ENCODE measurements around the gene PWWP2B. TPM values are rescaled to one million over a fixed set of nuclear protein-coding genes. Genes with fewer than 3 reads are reported as not detected.

PWWP2B gene
- total and polyA plus RNA-seq, 9 of the 15 experiments (the other 6 are each of a cell fraction or from before 2014, with no cell fraction given): 0.07 to 9.2 (median 1.6) TPM; not detected in 1

DNA sequence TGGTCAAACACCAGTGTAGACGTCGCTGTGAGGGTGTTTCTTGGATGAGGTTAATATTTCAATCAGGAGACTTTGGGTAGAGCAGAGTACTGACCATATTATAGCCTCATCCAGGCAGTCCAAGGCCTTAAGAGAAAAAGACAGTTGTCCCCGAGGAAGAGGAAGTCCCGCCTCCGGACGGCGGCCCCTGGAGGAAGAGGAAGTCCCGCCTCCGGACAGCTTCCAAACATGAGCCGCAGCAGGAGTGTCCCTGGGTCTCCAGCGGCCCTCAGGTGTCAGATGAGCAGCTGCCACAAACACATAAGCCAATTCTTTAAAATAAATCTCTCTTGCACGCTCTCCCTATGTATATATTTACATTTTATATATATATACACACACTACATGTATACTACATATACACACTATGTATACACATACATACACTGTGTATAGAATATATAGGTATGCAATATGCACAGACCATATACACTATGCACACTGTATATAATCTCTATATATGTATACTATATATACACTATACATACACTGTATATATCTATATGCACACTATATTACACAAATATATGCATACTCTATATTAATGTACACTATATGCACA lies 37.5 kb downstream of the PWWP2B start (continued):
- TF ChIP-seq, protein P1, sequence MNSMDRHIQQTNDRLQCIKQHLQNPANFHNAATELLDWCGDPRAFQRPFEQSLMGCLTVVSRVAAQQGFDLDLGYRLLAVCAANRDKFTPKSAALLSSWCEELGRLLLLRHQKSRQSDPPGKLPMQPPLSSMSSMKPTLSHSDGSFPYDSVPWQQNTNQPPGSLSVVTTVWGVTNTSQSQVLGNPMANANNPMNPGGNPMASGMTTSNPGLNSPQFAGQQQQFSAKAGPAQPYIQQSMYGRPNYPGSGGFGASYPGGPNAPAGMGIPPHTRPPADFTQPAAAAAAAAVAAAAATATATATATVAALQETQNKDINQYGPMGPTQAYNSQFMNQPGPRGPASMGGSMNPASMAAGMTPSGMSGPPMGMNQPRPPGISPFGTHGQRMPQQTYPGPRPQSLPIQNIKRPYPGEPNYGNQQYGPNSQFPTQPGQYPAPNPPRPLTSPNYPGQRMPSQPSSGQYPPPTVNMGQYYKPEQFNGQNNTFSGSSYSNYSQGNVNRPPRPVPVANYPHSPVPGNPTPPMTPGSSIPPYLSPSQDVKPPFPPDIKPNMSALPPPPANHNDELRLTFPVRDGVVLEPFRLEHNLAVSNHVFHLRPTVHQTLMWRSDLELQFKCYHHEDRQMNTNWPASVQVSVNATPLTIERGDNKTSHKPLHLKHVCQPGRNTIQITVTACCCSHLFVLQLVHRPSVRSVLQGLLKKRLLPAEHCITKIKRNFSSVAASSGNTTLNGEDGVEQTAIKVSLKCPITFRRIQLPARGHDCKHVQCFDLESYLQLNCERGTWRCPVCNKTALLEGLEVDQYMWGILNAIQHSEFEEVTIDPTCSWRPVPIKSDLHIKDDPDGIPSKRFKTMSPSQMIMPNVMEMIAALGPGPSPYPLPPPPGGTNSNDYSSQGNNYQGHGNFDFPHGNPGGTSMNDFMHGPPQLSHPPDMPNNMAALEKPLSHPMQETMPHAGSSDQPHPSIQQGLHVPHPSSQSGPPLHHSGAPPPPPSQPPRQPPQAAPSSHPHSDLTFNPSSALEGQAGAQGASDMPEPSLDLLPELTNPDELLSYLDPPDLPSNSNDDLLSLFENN (IDR thresholded peaks at IDR 0.05; ENCODE audit: low read depth in 2 of 2, low read length in 2 of 2): no peak
- TF ChIP-seq ZEB2 (IDR thresholded peaks at IDR 0.05) (no peak), ZNF75A (CRISPR knock-in tag; IDR thresholded peaks at IDR 0.05) (no peak), POLR3A (IDR thresholded peaks at IDR 0.05; ENCODE audit: borderline replicate concordance, extremely low read depth, insufficient read depth, insufficient read length) (no peak), LARP7 (IDR thresholded peaks at IDR 0.05) (no peak), KDM4B (IDR thresholded peaks at IDR 0.05; ENCODE audit: borderline replicate concordance in 2 of 2, low read depth in 1 of 2) (peak in 1 of 2 experiments; percentile 31; a peak in 1 of 4 replicates), ZNF232 (CRISPR knock-in tag; IDR thresholded peaks at IDR 0.05) (no peak), ZNF354B (CRISPR knock-in tag; IDR thresholded peaks at IDR 0.05) (no peak), HDAC2 (IDR thresholded peaks at IDR 0.05) (no peak), PHF8 (IDR thresholded peaks at IDR 0.05; ENCODE audit: borderline replicate concordance, low read length) (peak; percentile 36; the same call in 1 of the 2 replicates)
- TF ChIP-seq, protein P2, sequence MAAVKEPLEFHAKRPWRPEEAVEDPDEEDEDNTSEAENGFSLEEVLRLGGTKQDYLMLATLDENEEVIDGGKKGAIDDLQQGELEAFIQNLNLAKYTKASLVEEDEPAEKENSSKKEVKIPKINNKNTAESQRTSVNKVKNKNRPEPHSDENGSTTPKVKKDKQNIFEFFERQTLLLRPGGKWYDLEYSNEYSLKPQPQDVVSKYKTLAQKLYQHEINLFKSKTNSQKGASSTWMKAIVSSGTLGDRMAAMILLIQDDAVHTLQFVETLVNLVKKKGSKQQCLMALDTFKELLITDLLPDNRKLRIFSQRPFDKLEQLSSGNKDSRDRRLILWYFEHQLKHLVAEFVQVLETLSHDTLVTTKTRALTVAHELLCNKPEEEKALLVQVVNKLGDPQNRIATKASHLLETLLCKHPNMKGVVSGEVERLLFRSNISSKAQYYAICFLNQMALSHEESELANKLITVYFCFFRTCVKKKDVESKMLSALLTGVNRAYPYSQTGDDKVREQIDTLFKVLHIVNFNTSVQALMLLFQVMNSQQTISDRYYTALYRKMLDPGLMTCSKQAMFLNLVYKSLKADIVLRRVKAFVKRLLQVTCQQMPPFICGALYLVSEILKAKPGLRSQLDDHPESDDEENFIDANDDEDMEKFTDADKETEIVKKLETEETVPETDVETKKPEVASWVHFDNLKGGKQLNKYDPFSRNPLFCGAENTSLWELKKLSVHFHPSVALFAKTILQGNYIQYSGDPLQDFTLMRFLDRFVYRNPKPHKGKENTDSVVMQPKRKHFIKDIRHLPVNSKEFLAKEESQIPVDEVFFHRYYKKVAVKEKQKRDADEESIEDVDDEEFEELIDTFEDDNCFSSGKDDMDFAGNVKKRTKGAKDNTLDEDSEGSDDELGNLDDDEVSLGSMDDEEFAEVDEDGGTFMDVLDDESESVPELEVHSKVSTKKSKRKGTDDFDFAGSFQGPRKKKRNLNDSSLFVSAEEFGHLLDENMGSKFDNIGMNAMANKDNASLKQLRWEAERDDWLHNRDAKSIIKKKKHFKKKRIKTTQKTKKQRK (IDR thresholded peaks at IDR 0.05; ENCODE audit: borderline replicate concordance, low read depth, low read length): no peak
- TF ChIP-seq, protein P3, sequence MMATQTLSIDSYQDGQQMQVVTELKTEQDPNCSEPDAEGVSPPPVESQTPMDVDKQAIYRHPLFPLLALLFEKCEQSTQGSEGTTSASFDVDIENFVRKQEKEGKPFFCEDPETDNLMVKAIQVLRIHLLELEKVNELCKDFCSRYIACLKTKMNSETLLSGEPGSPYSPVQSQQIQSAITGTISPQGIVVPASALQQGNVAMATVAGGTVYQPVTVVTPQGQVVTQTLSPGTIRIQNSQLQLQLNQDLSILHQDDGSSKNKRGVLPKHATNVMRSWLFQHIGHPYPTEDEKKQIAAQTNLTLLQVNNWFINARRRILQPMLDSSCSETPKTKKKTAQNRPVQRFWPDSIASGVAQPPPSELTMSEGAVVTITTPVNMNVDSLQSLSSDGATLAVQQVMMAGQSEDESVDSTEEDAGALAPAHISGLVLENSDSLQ (IDR thresholded peaks at IDR 0.05): peak; percentile 53
- TF ChIP-seq, protein P4, sequence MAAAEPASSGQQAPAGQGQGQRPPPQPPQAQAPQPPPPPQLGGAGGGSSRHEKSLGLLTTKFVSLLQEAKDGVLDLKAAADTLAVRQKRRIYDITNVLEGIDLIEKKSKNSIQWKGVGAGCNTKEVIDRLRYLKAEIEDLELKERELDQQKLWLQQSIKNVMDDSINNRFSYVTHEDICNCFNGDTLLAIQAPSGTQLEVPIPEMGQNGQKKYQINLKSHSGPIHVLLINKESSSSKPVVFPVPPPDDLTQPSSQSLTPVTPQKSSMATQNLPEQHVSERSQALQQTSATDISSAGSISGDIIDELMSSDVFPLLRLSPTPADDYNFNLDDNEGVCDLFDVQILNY (CRISPR knock-in tag; IDR thresholded peaks at IDR 0.05): no peak
- TF ChIP-seq, protein P5, sequence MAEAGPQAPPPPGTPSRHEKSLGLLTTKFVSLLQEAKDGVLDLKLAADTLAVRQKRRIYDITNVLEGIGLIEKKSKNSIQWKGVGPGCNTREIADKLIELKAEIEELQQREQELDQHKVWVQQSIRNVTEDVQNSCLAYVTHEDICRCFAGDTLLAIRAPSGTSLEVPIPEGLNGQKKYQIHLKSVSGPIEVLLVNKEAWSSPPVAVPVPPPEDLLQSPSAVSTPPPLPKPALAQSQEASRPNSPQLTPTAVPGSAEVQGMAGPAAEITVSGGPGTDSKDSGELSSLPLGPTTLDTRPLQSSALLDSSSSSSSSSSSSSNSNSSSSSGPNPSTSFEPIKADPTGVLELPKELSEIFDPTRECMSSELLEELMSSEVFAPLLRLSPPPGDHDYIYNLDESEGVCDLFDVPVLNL (CRISPR knock-in tag; IDR thresholded peaks at IDR 0.05; ENCODE audit: low read depth): no peak
- TF ChIP-seq, protein P6, sequence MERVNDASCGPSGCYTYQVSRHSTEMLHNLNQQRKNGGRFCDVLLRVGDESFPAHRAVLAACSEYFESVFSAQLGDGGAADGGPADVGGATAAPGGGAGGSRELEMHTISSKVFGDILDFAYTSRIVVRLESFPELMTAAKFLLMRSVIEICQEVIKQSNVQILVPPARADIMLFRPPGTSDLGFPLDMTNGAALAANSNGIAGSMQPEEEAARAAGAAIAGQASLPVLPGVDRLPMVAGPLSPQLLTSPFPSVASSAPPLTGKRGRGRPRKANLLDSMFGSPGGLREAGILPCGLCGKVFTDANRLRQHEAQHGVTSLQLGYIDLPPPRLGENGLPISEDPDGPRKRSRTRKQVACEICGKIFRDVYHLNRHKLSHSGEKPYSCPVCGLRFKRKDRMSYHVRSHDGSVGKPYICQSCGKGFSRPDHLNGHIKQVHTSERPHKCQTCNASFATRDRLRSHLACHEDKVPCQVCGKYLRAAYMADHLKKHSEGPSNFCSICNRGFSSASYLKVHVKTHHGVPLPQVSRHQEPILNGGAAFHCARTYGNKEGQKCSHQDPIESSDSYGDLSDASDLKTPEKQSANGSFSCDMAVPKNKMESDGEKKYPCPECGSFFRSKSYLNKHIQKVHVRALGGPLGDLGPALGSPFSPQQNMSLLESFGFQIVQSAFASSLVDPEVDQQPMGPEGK (CRISPR knock-in tag; IDR thresholded peaks at IDR 0.05; ENCODE audit: borderline replicate concordance): no peak

Data from K562 (cell line).